ENCODE data around the gene FST. TPM values are rescaled to one million over a fixed set of nuclear protein-coding genes. Genes with fewer than 3 reads are reported as not detected.

The FST gene
- total RNA-seq, 1 donor from 2014 or later, result 1.2 TPM

DNA sequence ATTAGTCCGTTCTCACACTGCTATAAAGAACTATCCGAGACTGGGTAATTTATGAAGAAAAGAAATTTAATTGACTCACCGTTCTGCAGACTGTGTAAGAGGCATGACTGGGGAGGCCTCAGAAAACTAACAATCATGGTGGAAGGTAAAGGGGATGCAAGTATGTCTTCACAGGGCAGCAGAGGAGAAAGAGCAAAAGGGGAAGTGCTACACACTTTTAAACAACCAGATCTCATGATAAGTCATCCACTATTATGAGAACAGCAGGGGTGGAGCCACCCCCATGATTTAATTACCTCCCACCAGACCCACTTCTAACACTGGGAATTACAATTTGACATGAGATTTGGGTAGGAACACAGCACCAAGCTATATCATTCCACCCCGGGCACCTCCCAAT lies 26.6 kb downstream of the FST start:
- no peak for DNase-seq (ENCODE audit: low spot score in 2 of 2)
- FAIRE-seq, result no peak

DNA sequence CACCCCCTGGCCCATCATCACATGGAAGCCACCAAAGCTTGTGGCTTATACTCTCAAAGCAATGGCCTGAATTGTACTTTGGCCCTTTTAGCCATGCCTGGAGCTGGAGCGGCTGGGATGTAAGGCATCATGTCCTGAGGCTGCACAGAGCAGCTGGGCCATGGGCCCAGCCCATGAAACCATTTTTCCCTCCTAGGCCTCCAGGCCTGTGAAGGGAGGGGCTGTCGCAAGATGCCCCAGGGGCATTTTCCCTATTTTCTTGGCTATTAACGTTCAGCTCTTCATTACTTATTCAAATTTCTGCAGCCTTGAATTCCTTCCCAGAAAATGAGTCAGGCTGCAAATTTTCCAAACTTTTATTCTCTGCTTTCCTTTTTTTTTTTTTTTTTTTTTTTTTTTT lies 27.7 kb downstream of the FST start:
- FAIRE-seq, result no peak
- no peak for DNase-seq (ENCODE audit: low spot score in 2 of 2)

- FAIRE-seq, result no peak
- DNase-seq (ENCODE audit: low spot score in 2 of 2), result no peak
These were observed 32.1 kb downstream of the FST start for GRCh38 chr5:53512539-53512938.

DNA sequence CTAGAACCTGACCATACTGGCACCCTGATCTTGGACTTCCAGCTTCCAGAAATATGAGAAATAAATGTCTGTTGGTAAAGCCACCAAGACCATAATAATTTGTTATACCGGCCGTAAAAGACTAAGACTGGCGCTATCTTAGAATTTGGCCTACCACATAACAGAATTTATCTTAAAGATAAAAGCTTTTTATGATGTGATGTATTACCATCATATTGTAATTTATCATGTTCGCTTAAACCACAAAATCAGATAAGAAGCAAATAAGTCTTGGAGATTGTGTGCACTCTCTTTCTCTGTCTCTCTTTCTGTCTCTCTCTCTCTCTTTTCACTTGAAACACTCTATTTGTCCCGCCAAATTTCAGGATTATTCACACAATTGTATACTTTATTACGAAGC lies 35.6 kb downstream of the FST start:
- DNase-seq (ENCODE audit: low spot score in 2 of 2), result no peak
- FAIRE-seq, result no peak

GRCh38 chr5:53520813-53521212 lies 40.4 kb downstream of the FST start:
- DNase-seq (ENCODE audit: low spot score in 2 of 2), result no peak
- FAIRE-seq, result no peak

Other genes with a start within 250 kb of the FST start
- gene NDUFS4, start 80.0 kb downstream of the FST start, total RNA-seq, result 73.4 TPM